HG03558 (cell line): ENCODE data around the gene HENMT1.
"Not testable (repeated sequence)": the region's sequence is repeated elsewhere in the genome, so short reads cannot be mapped to it uniquely, and the experiment has no call there.

Experiments used
- ATAC-seq: cut with Tn5 transposase; IDR thresholded peaks from one replicate; pipeline ENCODE4 v1.9.1; 2021; ENCODE audit warnings: moderate number of reproducible peaks; ENCODE audit not compliant: unreplicated experiment; ENCODE audit errors: extremely low read depth

HENMT1 gene

GRCh38 chr1:108678706-108679105 lies 17.8 kb upstream of the HENMT1 start:
- no peak for ATAC-seq

- no peak for ATAC-seq
These were observed 10.2 kb upstream of the HENMT1 start for GRCh38 chr1:108671143-108671542.

GRCh38 chr1:108670131-108670773 lies 9.4 kb upstream of the HENMT1 start:
- ATAC-seq: no peak

- no peak for ATAC-seq
These were observed 8.8 kb upstream of the HENMT1 start for GRCh38 chr1:108669679-108670078.

- no peak for ATAC-seq
These were observed 7.9 kb upstream of the HENMT1 start for GRCh38 chr1:108668777-108669176.

GRCh38 chr1:108667422-108667821 lies 6.5 kb upstream of the HENMT1 start:
- ATAC-seq: not testable (repeated sequence)

GRCh38 chr1:108665771-108666170 lies 4.9 kb upstream of the HENMT1 start:
- ATAC-seq: no peak

GRCh38 chr1:108665067-108665466 lies 4.2 kb upstream of the HENMT1 start:
- no peak for ATAC-seq

GRCh38 chr1:108664481-108664880 lies 3.6 kb upstream of the HENMT1 start:
- ATAC-seq: no peak

GRCh38 chr1:108663074-108663473 lies 2.2 kb upstream of the HENMT1 start:
- no peak for ATAC-seq

GRCh38 chr1:108657356-108658080 lies 3.4 kb downstream of the HENMT1 start:
- ATAC-seq: no peak

GRCh38 chr1:108653431-108654105 lies 7.3 kb downstream of the HENMT1 start:
- ATAC-seq: no peak

GRCh38 chr1:108646648-108647269 lies 14.1 kb downstream of the HENMT1 start:
- no peak for ATAC-seq

GRCh38 chr1:108646265-108646647 lies 14.6 kb downstream of the HENMT1 start:
- ATAC-seq: no peak

GRCh38 chr1:108645564-108646184 lies 15.2 kb downstream of the HENMT1 start:
- ATAC-seq: no peak

- ATAC-seq: no peak
These were observed 15.9 kb downstream of the HENMT1 start for GRCh38 chr1:108644984-108645383.

- ATAC-seq: no peak
These were observed 17.2 kb downstream of the HENMT1 start for GRCh38 chr1:108643492-108644335.

- ATAC-seq: not testable (repeated sequence)
These were observed 20.0 kb downstream of the HENMT1 start for GRCh38 chr1:108640863-108641262.

- no peak for ATAC-seq
These were observed 20.9 kb downstream of the HENMT1 start for GRCh38 chr1:108639899-108640560.
